Omental fat pad (tissue), 4 donors: ENCODE measurements around the gene APOD. TPM values are rescaled to one million over a fixed set of nuclear protein-coding genes. Genes with fewer than 3 reads are reported as not detected.
A peak's percentile ranks its signal among the peaks of the same experiment; 100 is the strongest.
"Not testable (repeated sequence)": the region's sequence is repeated elsewhere in the genome, so short reads cannot be mapped to it uniquely, and the experiment has no call there.

Source experiments
- ATAC-seq: fragments of 150-250 bp; one replicate; pipeline ENCODE4 v1.9.1; 2016; ENCODE audit warnings: mild to moderate bottlenecking, moderate library complexity; ENCODE audit not compliant: low FRiP score
- DNase-seq: peaks from one replicate; pipeline ENCODE4 v3.0.0-alpha.2; 2019; ENCODE audit warnings: low spot score
- CTCF ChIP-seq, 3 donors: fragments of 450-650 bp; IDR thresholded peaks; one replicate each; pipeline ENCODE4 v1.5.1; 2016 to 2017; ENCODE audit warnings: antibody characterized with exemption in 3 of 3, mild to moderate bottlenecking in 3 of 3, moderate library complexity in 2 of 3
- total RNA-seq, 4 donors: library from RNA; depleted of rRNA; stranded (reverse); fragments of >200 nt; gene quantifications; one replicate each; pipeline ENCODE4 v1.1.0, GENCODE V29; 2016

Gene APOD
- 1,000 to 10,000 TPM in 2 of 4 donors, 100 to 1,000 TPM in 2; 340 to 1,610 (median 888) TPM for total RNA-seq

- DNase-seq (no peak), ATAC-seq (peak; percentile 9)
- no peak for TF ChIP-seq CTCF (IDR thresholded peaks at IDR 0.05)
Measured at GRCh38 chr3:195583831-195584542, at the start of gene APOD. Gene APOD (minus strand): TSS chr3:195583940. CDS start chr3:195579461, 4,479 bp downstream.

GRCh38 chr3:195633351-195633750 is 49.6 kb upstream of the APOD start:
- DNase-seq, ATAC-seq: not testable (repeated sequence)

GRCh38 chr3:195632501-195633185 is 48.9 kb upstream of the APOD start:
- DNase-seq, ATAC-seq: not testable (repeated sequence)

- not testable (repeated sequence) for ATAC-seq, DNase-seq
Measured at GRCh38 chr3:195632046-195632445, 48.3 kb upstream of the APOD start.

GRCh38 chr3:195630938-195631495 is 47.3 kb upstream of the APOD start:
- ATAC-seq, DNase-seq: not testable (repeated sequence)

- ATAC-seq, DNase-seq: not testable (repeated sequence)
Measured at GRCh38 chr3:195630086-195630917, 46.6 kb upstream of the APOD start.

- DNase-seq, ATAC-seq: not testable (repeated sequence)
Measured at GRCh38 chr3:195629682-195630081, 45.9 kb upstream of the APOD start.

- not testable (repeated sequence) for DNase-seq, ATAC-seq
Measured at GRCh38 chr3:195628386-195628920, 44.7 kb upstream of the APOD start.

GRCh38 chr3:195627515-195628385 is 44.0 kb upstream of the APOD start:
- not testable (repeated sequence) for DNase-seq, ATAC-seq

- peak; percentile 81 for ATAC-seq
- DNase-seq: not testable (repeated sequence)
Measured at GRCh38 chr3:195624603-195625560, 41.1 kb upstream of the APOD start.

- ATAC-seq, DNase-seq: not testable (repeated sequence)
Measured at GRCh38 chr3:195624171-195624570, 40.4 kb upstream of the APOD start.

GRCh38 chr3:195623217-195623965 is 39.7 kb upstream of the APOD start:
- DNase-seq, ATAC-seq: not testable (repeated sequence)

GRCh38 chr3:195622523-195623170 is 38.9 kb upstream of the APOD start:
- DNase-seq: not testable (repeated sequence)

GRCh38 chr3:195622012-195622411 is 38.3 kb upstream of the APOD start:
- ATAC-seq, DNase-seq: not testable (repeated sequence)

More at GRCh38 chr3:195622523-195623170, 38.9 kb upstream of the APOD start:
- ATAC-seq: not testable (repeated sequence)
